Caco-2 (cell line): ENCODE results near the gene DDI1. TPM values are rescaled to one million over a fixed set of nuclear protein-coding genes. Genes with fewer than 3 reads are reported as not detected.

Experiments
- BruUV-seq: library from RNA; stranded (reverse); fragments of 400-500 nt; replicated peaks from 2 replicates; lab custom pipeline; 2021; lab: Mats Ljungman, UMichigan
- CTCF ChIA-PET: fragments of 300-600 bp; sonication (Branson Sonifier 250); formaldehyde crosslinking; loops from one replicate; lab custom pipeline; 2022; ENCODE audit warnings: antibody characterized with exemption; lab: Charles Lee
- POLR2A ChIA-PET: fragments of 300-600 bp; sonication (Branson Sonifier 250); formaldehyde crosslinking; loops from one replicate; lab custom pipeline; 2022; ENCODE audit warnings: antibody characterized with exemption; lab: Charles Lee
- DNase-seq, 2 experiments: peaks; one replicate each; pipeline versions ENCODE4 v3.0.0 to v3.0.0-alpha.2; 2020 to 2022
- H3K27me3 ChIP-seq: replicated peaks from 2 replicates; pipeline ENCODE4 v1.6.0; 2011; ENCODE audit warnings: low read length; ENCODE audit not compliant: control insufficient read depth, insufficient read depth
- H3K36me3 ChIP-seq: 2 replicates; pipeline ENCODE4 v1.5.1; 2011; ENCODE audit warnings: low read length; ENCODE audit not compliant: control insufficient read depth, insufficient read depth
- H3K4me1 ChIP-seq: fragments of 250-450 bp; sonication (Bioruptor Pico); 2 replicates; pipeline ENCODE4 v1.5.1; 2020; ENCODE audit warnings: mild to moderate bottlenecking
- H3K4me3 ChIP-seq: 2 replicates; pipeline ENCODE4 v1.5.1; 2011; ENCODE audit warnings: low read depth, mild to moderate bottlenecking, control low read depth, low read length
- H3K9me3 ChIP-seq: fragments of 250-450 bp; sonication (Bioruptor Pico); 2 replicates; pipeline ENCODE4 v1.5.1; 2020; ENCODE audit warnings: mild to moderate bottlenecking, moderate library complexity
- H3K27ac Mint-ChIP-seq: one replicate; pipeline ENCODE4 v1.8.0; 2022; ENCODE audit warnings: mixed read lengths; ENCODE audit not compliant: unreplicated experiment
- H3K27me3 Mint-ChIP-seq: one replicate; pipeline ENCODE4 v1.8.0; 2022; ENCODE audit warnings: mixed read lengths; ENCODE audit not compliant: insufficient read depth, unreplicated experiment
- H3K36me3 Mint-ChIP-seq: one replicate; pipeline ENCODE4 v1.8.0; 2022; ENCODE audit warnings: mild to moderate bottlenecking, mixed read lengths; ENCODE audit not compliant: insufficient read depth, unreplicated experiment
- H3K4me1 Mint-ChIP-seq: one replicate; pipeline ENCODE4 v1.8.0; 2022; ENCODE audit warnings: low read depth, mixed read lengths; ENCODE audit not compliant: unreplicated experiment
- H3K4me3 Mint-ChIP-seq: one replicate; pipeline ENCODE4 v1.8.0; 2022; ENCODE audit warnings: mild to moderate bottlenecking, moderate library complexity, mixed read lengths; ENCODE audit not compliant: unreplicated experiment
- H3K9me3 Mint-ChIP-seq: one replicate; pipeline ENCODE4 v1.8.0; 2022; ENCODE audit warnings: mixed read lengths; ENCODE audit not compliant: unreplicated experiment
- CTCF ChIP-seq, 2 experiments: fragments of 200-600 bp in 1 of 2; IDR thresholded peaks; 1 replicate in 1 of 2; 2 replicates in 1 of 2; pipeline versions ENCODE4 v1.5.1 to v1.8.0; 2011 to 2022; ENCODE audit warnings: antibody characterized with exemption in 1 of 2, control low read depth in 1 of 2, inconsistent platforms in 1 of 2, low read depth in 1 of 2, low read length in 1 of 2, mild to moderate bottlenecking in 1 of 2, moderate library complexity in 1 of 2; ENCODE audit not compliant: insufficient read depth in 1 of 2, severe bottlenecking in 1 of 2, unreplicated experiment in 1 of 2
- intact Hi-C: fragments of 100-400 bp; cut with micrococcal nuclease; formaldehyde crosslinking; loops from one replicate; pipeline ENCODE4 v1.10.0; 2022; ENCODE audit not compliant: unreplicated experiment
- total RNA-seq: library from RNA; stranded (reverse); gene quantifications from 2 replicates; pipeline ENCODE4 v1.2.3, GENCODE V29; 2022

DDI1 gene
- total RNA-seq, 1 experiment from 2014 or later, result not detected

- no TSS peak for BruUV-seq
- Histone ChIP-seq H3K4me1 (no peaks in the 10 kb centered on the region), H3K27me3 (no peaks in the 10 kb centered on the region), H3K4me3 (no peak overlapping the region), H3K36me3 (no peaks in the 10 kb centered on the region), H3K9me3 (0 out of 2 replicates have a peak, but pooled peaks cover 3% of the 10 kb centered on the region)
- Mint-ChIP-seq H3K9me3 (no peaks in the 10 kb centered on the region), H3K27ac (no peak overlapping the region), H3K4me1 (no peaks in the 10 kb centered on the region), H3K27me3 (peaks cover 14% of the 10 kb centered on the region), H3K4me3 (no peak overlapping the region), H3K36me3 (no peaks in the 10 kb centered on the region)
- DNase-seq, result no peak
- CTCF ChIA-PET, result no interaction called here
- no peak for TF ChIP-seq CTCF (IDR thresholded peaks at IDR 0.05; ENCODE audit: insufficient read depth in 1 of 2, low read depth in 1 of 2, low read length in 1 of 2, severe bottlenecking in 1 of 2, unreplicated experiment in 1 of 2)
- POLR2A ChIA-PET, result no interaction called here
- intact Hi-C loops, result no loop called here
Observed at GRCh38 chr11:104057908-104058307, 21.5 kb downstream of the DDI1 start.

GRCh38 chr11:104058680-104059079 is 22.2 kb downstream of the DDI1 start:
- DNase-seq, result no peak
- no peak for TF ChIP-seq CTCF (IDR thresholded peaks at IDR 0.05; ENCODE audit: insufficient read depth in 1 of 2, low read depth in 1 of 2, low read length in 1 of 2, severe bottlenecking in 1 of 2, unreplicated experiment in 1 of 2)
- H3K27ac Mint-ChIP-seq, result no peak overlapping the region
- H3K9me3 ChIP-seq, result 0 out of 2 replicates have a peak, but pooled peaks cover 3% of the 10 kb centered on the region
- CTCF ChIA-PET, result no interaction called here
- POLR2A ChIA-PET, result no interaction called here
- no peaks in the 10 kb centered on the region for H3K4me1 Mint-ChIP-seq
- no peak overlapping the region for H3K4me3 Mint-ChIP-seq
- H3K4me3 ChIP-seq, result no peak overlapping the region
- no peaks in the 10 kb centered on the region for H3K36me3 Mint-ChIP-seq
- H3K27me3 ChIP-seq, result no peaks in the 10 kb centered on the region
- H3K36me3 ChIP-seq, result no peaks in the 10 kb centered on the region
- intact Hi-C loops, result no loop called here
- no peaks in the 10 kb centered on the region for H3K4me1 ChIP-seq
- no TSS peak for BruUV-seq
- H3K9me3 Mint-ChIP-seq, result no peaks in the 10 kb centered on the region
- H3K27me3 Mint-ChIP-seq, result peaks cover 19% of the 10 kb centered on the region

GRCh38 chr11:104060004-104060794 is 23.8 kb downstream of the DDI1 start:
- no peak overlapping the region for H3K27ac Mint-ChIP-seq
- H3K9me3 Mint-ChIP-seq, result no peaks in the 10 kb centered on the region
- POLR2A ChIA-PET, result no interaction called here
- no peaks in the 10 kb centered on the region for H3K4me1 ChIP-seq
- H3K36me3 Mint-ChIP-seq, result no peaks in the 10 kb centered on the region
- no peak for TF ChIP-seq CTCF (IDR thresholded peaks at IDR 0.05; ENCODE audit: insufficient read depth in 1 of 2, low read depth in 1 of 2, low read length in 1 of 2, severe bottlenecking in 1 of 2, unreplicated experiment in 1 of 2)
- peaks cover 17% of the 10 kb centered on the region for H3K27me3 Mint-ChIP-seq
- H3K4me3 ChIP-seq, result no peak overlapping the region
- no peak for DNase-seq
- no peaks in the 10 kb centered on the region for H3K36me3 ChIP-seq
- CTCF ChIA-PET, result interaction anchor here (0.7 kb wide), 1 partner anchor 198 kb away, joined by 3 read pairs; no protein-coding TSS in a partner anchor
- 0 out of 2 replicates have a peak, but pooled peaks cover 3% of the 10 kb centered on the region for H3K9me3 ChIP-seq
- H3K4me1 Mint-ChIP-seq, result no peaks in the 10 kb centered on the region
- BruUV-seq, result no TSS peak
- H3K27me3 ChIP-seq, result no peaks in the 10 kb centered on the region
- no peak overlapping the region for H3K4me3 Mint-ChIP-seq
- intact Hi-C loops, result no loop called here
